Measurements from ENCODE around the gene SCAF8. TPM values are rescaled to one million over a fixed set of nuclear protein-coding genes. Genes with fewer than 3 reads are reported as not detected.

Gene SCAF8
- total and polyA plus RNA-seq, 2 experiments from 2014 or later = 18.9 to 42.0 TPM

DNA sequence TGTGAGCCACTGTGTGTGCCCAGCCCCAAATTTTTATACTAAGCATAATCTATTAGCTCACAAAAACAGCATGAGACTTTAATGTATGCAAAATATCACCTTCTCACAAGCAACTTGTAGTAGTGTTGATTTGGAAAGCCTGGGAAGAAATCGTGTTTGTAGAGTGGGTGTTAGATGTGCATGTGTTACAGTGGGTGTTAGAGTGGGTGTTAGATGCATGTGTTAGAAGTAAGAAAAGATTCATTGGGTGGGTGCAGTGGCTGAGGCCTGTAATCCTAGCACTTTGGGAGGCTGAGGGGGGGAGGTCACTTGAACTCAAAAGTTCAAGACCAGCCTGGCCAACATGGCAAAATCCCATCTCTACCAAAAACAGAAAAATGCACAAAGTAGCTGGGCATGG, 6.3 kb upstream of the SCAF8 start:
- TF ChIP-seq, protein P1, sequence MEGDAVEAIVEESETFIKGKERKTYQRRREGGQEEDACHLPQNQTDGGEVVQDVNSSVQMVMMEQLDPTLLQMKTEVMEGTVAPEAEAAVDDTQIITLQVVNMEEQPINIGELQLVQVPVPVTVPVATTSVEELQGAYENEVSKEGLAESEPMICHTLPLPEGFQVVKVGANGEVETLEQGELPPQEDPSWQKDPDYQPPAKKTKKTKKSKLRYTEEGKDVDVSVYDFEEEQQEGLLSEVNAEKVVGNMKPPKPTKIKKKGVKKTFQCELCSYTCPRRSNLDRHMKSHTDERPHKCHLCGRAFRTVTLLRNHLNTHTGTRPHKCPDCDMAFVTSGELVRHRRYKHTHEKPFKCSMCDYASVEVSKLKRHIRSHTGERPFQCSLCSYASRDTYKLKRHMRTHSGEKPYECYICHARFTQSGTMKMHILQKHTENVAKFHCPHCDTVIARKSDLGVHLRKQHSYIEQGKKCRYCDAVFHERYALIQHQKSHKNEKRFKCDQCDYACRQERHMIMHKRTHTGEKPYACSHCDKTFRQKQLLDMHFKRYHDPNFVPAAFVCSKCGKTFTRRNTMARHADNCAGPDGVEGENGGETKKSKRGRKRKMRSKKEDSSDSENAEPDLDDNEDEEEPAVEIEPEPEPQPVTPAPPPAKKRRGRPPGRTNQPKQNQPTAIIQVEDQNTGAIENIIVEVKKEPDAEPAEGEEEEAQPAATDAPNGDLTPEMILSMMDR (IDR thresholded peaks at IDR 0.05; ENCODE audit: low read depth, low read length) = no peak
- Histone ChIP-seq H3K9me3 (ENCODE audit: low read depth) (no peaks in the 10 kb centered on the region), H3K36me3 (no peaks in the 10 kb centered on the region), H3K27ac (no peak overlapping the region), H3K4me1 (ENCODE audit: low read depth) (no peaks in the 10 kb centered on the region), H3K4me3 (no peak overlapping the region), H3K27me3 (no peaks in the 10 kb centered on the region)
- no peak for DNase-seq (ENCODE audit: low read depth in 1 of 2, low spot score in 1 of 2)

DNA sequence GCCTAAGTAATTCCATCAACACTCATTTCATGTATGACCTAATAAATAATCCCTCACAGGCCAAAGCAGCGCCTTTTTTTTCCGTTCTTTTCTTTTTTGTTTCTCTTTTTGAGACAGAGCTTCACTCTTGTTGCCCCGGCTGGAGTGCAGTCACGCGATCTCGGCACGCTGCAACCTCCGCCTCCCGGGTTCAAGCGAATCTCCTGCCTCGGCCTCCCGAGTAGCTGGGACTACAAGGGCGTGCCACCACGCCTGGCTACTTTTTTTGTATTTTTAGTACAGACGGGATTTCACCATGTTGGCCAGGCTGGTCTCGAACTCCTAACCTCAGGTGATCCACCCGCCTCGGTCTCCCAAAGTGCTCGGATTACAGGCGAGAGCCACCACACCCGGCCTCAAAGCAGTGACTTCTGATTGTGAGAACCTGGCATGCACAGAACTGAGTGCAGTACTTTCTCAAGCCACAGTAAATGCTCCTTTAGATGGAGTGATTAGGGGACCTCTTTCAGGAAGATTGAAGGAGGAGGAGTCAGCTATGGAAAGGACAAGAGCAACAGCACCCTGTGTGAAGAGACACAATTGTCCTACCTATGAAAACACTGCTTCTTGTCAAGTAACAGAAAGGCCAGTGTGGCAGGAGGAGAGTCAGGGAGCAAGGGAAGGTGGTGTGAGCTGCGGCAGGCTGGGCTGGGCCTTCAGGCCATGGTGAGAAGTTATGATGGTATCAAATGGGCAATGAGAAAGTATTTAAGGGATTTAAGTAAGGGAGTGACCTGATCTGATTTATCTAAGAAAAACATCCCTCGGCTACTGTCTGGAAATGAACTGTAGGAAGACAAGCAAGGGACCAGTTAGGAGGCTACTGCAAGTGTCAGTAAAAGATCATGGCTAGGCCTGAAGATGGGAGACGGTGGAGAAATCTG, 1.7 kb upstream of the SCAF8 start:
- Histone ChIP-seq H3K4me1 (ENCODE audit: low read depth) (peaks cover 6% of the 10 kb centered on the region), H3K9me3 (ENCODE audit: low read depth) (no peaks in the 10 kb centered on the region), H3K36me3 (no peaks in the 10 kb centered on the region), H3K4me3 (no peak overlapping the region), H3K27me3 (no peaks in the 10 kb centered on the region), H3K27ac (no peak overlapping the region)
- TF ChIP-seq, protein P1 (IDR thresholded peaks at IDR 0.05; ENCODE audit: low read depth, low read length) = no peak
- no peak for DNase-seq (ENCODE audit: low read depth in 1 of 2, low spot score in 1 of 2)

DNA sequence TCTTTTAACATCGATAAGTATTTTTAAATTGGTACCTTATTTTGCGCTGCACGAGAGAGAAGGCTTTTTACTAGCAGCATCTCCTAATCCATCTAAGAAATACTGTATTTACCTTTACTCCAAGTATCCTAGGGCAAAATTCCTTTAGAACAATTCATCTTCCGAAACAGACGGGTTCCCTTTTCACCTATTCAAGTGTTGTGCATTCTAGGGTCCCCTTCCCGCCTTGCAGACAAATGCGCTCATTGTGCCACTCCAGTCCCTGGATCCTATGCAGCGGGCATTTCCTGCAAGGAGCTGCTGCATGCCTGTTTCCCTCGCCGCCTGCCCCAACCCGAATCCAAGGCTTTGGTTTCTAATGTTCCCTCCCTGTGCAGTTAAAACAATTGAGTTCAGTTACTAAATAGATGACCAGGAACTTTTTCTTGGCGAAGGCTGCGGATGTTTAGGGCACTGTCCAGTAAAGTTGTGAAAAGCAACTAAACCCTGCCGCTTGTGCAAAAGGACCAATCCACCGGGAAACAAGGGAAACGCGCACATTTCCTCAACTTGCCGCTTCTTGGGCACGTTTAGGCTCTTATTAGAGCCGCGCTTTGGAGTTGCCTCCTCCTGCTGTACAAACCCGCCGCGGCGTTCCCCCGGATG, 556 bp upstream of the SCAF8 start:
- DNase-seq (ENCODE audit: low read depth in 1 of 2, low spot score in 1 of 2) = peak; percentile 47 to 72
- Histone ChIP-seq H3K9me3 (ENCODE audit: low read depth) (no peaks in the 10 kb centered on the region), H3K36me3 (no peaks in the 10 kb centered on the region), H3K4me1 (ENCODE audit: low read depth) (peaks cover 6% of the 10 kb centered on the region), H3K27ac (peak overlapping the region; percentile 100), H3K4me3 (peak overlapping the region; percentile 92), H3K27me3 (no peaks in the 10 kb centered on the region)
- TF ChIP-seq, protein P1 (IDR thresholded peaks at IDR 0.05; ENCODE audit: low read depth, low read length) = no peak

DNA sequence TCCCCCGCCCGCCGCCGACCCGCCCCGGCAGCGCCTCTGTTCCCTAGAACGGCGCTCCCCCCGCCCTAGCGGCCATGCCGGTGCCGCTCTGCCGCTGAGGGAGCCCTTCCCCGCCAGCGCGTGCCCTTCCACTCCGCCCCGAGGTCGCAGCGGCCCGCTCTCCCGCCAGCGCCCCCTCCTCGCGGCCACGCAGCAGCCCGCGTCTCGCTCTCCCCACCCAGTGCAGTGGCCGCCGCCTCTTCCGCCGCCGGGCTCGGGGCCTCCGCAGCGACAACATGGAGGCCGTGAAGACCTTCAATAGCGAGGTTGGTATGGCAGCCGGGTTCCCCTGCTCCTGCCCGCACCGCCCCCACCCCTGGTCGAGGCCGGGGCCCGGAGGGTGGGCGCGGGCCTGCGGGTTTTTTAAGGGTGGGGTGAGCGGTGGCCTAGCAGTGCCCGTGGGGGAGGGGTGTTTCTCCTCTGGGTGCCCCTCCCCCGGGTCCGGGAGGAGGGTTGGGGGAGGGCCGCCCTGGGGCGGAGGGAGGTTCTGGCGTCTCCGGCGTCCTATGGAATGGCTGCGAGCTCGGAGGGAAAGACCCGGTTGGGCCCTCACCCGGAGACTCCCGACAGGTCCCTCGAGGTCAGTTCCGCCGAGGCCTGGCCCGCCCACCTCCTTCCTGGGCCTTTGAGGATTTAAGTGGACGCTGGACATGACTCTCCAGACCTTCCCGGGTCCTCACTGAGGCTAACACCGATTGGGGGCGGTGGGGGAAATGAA, 588 bp downstream of the SCAF8 start:
- Histone ChIP-seq H3K27me3 (no peaks in the 10 kb centered on the region), H3K27ac (peak overlapping the region; percentile 100), H3K4me1 (ENCODE audit: low read depth) (peaks cover 13% of the 10 kb centered on the region), H3K4me3 (peak overlapping the region; percentile 92), H3K9me3 (ENCODE audit: low read depth) (no peaks in the 10 kb centered on the region), H3K36me3 (no peaks in the 10 kb centered on the region)
- TF ChIP-seq, protein P1 (IDR thresholded peaks at IDR 0.05; ENCODE audit: low read depth, low read length) = no peak
- DNase-seq (ENCODE audit: low read depth in 1 of 2, low spot score in 1 of 2) = peak; percentile 98

DNA sequence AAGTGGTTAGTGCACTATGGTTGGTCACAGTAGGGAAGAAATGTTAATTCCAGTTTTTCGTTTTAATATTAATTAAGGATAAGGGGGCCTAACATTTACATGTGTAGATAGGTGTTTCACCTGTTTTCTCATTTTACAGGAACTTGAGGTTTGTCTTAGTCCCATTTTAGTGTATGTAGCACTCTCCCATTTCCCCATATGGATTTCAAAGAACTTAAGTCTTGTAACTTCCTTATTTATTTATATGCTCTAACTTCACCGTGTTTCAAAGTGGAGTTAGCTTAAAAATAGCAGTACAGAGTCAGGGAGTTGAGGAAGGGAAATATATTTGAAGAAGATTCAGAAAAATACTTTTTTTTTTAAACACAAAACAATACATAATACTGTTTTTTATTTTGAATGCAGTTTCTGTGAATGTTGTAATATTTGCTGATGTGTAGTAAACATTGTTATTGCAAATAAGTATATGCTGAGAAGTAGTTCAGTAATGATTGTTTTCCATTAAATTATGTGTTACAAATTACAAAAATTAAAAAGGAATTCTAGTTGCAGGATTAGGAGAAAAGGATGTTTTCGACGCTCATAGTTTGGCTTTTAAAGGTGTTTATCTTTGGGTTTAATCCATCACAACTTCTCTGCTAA, 3.5 kb downstream of the SCAF8 start:
- peaks cover 17% of the 10 kb centered on the region for H3K4me1 ChIP-seq (ENCODE audit: low read depth)
- no peaks in the 10 kb centered on the region for H3K36me3 ChIP-seq
- DNase-seq (ENCODE audit: low read depth in 1 of 2, low spot score in 1 of 2) = no peak
- H3K27me3 ChIP-seq = no peaks in the 10 kb centered on the region
- H3K27ac ChIP-seq = no peak overlapping the region
- TF ChIP-seq, protein P1 (IDR thresholded peaks at IDR 0.05; ENCODE audit: low read depth, low read length) = no peak
- no peak overlapping the region for H3K4me3 ChIP-seq
- no peaks in the 10 kb centered on the region for H3K9me3 ChIP-seq (ENCODE audit: low read depth)

Data from cardiac muscle cell (in vitro differentiated cells and primary cell).